Measurements from ENCODE around the gene SLC44A3.
A peak's percentile ranks its signal among the peaks of the same experiment; 100 is the strongest.

Gene SLC44A3

DNA sequence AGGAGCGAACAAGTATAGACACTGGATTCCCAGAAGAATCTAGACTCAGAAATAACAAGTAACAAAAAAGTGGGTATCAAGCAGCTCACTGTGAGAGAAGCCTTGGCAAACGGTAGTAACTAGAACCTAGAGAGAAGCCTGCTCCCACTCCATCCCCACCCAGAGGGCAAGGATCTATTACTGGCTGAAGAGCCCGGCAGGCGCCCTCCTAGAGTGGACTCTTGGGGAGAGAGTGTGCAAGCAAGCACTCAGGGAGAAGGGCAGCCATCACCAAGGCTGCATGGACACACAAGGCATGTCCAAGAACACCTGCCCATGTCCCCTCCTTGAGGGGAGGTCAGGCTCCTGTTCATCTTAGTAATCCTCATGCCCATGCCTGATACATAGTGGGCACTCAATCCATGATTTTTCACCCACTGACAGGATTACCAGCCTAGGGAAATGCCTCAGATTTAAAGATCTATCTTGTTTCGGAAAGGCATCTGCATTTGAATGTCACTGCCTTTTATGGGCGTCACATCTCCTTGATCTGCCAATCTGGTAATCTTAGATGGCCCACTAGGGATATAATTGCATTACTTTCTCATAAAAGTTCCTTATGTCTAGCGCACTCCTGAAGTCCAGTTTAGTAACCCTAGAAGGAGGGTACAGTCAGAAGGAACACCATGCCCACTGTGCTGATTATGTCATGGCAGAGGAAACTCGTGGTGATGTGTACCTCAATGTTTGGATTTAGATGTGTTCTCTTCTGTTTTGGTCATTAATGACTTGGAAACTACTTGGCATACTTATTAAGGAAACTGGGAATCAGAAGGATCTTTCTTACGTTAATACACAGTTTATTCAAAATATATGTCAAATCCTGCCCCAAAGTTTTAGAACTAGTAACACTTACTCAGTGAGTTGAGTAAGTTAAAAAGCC, 92.4 kb downstream of the SLC44A3 start:
- no peak for DNase-seq

- no peak for DNase-seq
Measured at GRCh38 chr1:94917251-94917650, 97.1 kb downstream of the SLC44A3 start.

DNA sequence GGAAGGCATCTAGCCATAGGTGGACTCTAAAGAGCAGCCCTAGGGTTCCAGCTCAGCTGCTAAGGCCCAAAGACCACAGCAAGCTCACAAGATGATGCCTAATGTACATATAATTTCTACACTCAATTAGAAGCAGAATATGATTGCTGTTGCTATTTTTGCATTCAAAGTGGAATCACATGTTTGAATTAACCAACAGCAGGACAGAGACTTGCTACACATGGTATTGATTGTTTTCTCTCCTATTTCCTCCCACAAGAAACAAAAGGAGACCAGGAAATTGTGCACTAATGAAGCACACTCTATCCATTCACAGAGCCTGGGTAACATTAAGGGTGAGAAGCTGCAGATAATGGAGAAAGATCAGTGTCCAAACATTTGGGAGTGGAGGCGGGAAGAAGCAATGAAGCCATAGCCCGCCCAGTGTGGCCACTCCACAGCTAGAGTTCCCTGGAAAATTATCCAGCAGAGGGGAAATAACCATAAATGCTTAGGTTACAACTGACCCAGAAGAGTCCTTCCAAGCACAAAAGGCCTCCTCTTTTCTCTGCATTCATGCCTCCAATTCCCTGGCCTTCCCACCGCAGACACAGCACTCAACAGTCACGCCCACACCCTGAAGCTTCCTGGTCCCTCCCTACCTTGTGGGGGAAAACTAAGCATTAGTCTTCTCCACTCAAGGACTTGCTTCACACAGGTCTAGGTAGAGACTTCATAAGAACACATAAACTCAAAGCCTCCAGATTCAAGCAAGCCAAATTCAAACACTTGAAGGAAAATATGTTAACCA, 99.3 kb downstream of the SLC44A3 start:
- peak; percentile 48 for DNase-seq

- peak; percentile 5 for DNase-seq
Measured at GRCh38 chr1:94920061-94920460, 99.9 kb downstream of the SLC44A3 start.

DNA sequence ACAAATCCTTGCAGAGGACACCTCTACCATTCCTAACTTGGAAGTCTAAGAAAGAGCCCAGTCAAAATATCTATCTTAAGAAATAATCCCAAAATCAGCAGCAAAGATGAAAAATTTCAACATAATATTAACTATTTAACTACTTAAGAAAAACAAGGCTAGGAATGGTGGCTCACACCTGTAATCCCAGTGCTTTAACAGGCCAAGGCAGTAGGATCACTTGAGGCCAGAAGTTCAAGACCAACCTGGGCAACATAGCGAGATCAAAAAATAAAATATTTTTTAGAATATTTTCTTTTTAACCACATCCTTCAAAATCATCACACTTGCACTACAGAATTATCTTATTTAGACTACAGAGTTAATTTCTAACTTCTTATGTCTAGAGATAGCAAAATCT, 101.8 kb downstream of the SLC44A3 start:
- DNase-seq: no peak

- no peak for DNase-seq
Measured at GRCh38 chr1:94922761-94923331, 102.7 kb downstream of the SLC44A3 start.

DNA sequence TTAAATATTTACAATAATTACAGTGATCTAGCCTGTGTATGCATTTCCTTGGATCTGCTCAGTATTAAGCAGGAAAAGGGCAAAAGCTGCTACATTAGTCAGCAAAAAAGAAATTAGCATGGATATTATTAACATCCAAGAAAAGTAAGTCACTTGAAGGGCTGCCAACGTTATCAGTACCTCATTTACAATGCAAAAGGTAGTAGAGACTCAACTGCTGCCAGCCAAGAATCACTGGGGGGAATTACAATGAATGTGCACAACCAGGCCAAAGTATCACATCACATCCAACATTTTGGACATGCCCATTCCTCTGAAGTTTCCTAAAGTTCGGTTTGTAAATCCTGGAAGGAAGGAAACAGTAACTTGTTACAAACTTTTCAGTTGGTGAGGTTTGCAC, 104.8 kb downstream of the SLC44A3 start:
- no peak for DNase-seq

GRCh38 chr1:94925561-94926125, 105.5 kb downstream of the SLC44A3 start:
- DNase-seq: peak; percentile 78

GRCh38 chr1:94926126-94926914, 106.2 kb downstream of the SLC44A3 start:
- DNase-seq: peak; percentile 73

DNA sequence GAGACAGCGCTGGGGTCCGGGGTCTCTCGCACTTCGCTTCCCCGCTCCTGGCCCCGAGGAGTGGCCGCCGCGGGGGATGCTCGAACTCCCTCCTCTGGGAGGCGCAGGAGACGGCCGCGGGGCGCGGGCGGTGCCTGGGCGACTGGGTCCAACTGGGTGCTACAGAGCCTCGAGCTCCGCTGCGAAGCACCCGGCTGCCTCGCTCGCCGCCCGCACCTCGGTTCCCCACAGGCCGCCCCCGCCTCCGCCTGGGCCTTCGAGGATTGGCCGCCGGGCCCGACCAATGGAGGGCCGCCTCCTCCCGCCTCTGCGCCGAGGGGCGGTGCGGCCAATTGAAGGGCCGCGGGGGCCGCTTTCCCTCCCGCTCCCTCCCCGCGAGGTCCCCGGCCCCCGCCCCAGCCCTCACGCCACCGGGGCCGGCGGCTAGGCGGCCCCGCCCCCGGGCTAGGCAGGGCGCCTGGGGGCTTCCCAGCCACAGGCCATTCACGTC, 106.8 kb downstream of the SLC44A3 start, which contains the start of gene CNN3:
CNN3 (minus strand) TSS at position 196 of the 490 bp plus-strand sequence. CDS start 216 bp downstream, outside the sequence.
- peak; percentile 95 for DNase-seq

GRCh38 chr1:94927405-94928175, 107.4 kb downstream of the SLC44A3 start:
- peak; percentile 84 for DNase-seq

DNA sequence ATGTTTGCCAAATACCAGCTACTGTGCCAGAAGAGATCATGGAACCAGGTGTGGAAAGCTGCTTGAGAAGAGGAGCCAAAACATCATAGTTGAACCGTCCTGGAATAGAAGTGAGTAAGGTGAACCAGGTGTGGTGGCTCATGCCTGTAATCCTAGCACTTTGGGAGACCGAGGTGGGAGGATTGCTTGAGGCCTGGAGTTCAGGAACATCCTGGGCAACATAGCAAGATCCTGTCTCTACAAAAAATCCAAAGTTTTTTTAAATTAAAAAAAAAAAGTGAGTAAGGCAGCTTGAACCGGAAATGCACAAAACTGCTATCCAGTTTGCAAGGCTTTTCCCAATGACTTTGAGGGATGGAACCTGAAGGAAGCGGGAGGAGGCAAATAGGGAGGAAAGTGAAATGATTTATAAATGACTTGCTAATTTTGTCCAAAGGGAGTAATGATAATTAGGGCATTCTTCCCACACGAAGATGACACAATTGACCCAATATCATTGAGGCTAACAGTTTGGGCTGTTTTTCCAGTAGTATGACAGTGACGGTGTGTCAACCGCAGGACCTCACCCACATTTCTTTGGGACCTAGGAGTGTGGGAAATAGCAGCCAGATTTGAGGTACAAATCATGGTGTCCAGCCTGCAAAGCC, 108.3 kb downstream of the SLC44A3 start:
- DNase-seq: no peak

DNA sequence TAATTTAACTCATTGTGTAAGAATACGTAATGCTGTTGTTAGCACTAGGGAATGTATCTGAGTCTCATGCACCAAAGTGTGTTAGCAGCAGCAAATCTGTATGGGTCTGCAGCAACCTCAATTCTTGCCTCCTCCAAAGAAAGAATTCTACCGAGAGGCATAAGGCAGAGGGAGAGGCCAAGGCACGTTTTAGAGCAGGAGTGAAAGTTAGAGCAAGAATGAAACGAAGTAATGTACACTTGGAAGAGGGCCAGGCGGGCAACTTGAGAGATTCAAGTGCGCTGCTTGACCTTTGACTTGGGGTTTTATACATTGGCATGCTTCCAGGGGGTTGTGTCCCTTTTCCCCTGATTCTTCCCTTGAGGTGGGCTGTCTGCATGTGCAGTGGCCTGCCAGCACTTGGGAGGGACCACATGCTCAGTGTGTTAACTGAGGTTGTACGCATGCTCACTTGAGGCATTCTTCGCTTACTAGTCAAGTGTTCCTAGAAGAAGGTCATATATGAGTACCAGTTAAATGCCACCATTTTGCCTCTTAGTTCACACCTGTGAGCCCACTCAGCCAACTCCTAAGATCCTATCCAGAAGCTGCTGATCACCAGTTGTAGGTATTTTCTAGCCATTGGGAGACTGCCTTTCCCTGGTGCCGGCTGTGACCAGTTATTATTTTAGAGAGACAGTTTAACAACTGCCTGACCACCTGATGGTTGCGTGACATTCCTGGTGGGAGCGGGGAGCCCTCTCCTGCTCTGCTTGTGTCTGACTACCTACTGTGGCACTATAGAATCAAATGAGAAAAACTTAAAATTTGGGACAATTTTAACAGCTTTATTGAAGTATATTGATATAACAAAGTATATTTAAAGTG, 109.4 kb downstream of the SLC44A3 start:
- no peak for DNase-seq

GRCh38 chr1:94931254-94931841, 111.2 kb downstream of the SLC44A3 start:
- DNase-seq: no peak

DNA sequence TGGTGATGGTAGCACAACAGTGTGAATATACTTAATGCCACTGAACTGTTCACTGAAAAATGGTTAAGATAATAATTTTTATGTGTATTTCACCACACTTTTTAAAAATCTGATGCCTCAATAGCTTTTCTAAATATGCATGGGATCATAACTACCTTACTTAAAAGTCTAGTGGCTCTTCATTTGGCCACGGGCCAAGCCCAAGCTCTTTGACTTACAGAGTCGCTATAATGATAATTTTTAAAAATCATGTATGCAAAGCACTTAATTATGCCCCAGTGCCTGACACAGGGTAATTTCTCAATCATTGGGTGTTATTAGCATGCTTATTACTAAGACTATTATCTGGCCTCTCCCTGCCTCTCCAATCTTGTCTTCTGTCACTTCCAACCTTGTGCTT, 114.4 kb downstream of the SLC44A3 start:
- no peak for DNase-seq

GRCh38 chr1:94935034-94935433, 114.9 kb downstream of the SLC44A3 start:
- no peak for DNase-seq

DNA sequence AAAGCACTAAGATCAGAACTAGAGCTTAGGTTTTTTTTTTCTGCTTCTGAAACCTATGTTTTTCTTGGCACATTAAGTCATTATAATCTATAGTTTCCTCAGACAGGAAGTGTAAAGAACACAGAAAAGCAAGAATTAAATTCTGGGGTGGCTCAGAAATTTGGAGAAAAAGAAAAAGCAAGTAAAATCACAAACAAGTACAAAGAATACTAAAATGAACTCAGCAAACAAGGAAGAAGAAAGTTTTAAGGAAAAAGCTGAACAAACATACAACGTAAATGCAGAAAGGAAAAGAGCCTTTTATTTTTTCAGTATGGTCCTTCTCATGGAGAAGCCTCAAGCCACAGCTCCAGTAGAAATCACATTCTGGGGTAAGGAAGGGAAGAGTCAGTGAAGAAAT, 115.3 kb downstream of the SLC44A3 start:
- no peak for DNase-seq

DNA sequence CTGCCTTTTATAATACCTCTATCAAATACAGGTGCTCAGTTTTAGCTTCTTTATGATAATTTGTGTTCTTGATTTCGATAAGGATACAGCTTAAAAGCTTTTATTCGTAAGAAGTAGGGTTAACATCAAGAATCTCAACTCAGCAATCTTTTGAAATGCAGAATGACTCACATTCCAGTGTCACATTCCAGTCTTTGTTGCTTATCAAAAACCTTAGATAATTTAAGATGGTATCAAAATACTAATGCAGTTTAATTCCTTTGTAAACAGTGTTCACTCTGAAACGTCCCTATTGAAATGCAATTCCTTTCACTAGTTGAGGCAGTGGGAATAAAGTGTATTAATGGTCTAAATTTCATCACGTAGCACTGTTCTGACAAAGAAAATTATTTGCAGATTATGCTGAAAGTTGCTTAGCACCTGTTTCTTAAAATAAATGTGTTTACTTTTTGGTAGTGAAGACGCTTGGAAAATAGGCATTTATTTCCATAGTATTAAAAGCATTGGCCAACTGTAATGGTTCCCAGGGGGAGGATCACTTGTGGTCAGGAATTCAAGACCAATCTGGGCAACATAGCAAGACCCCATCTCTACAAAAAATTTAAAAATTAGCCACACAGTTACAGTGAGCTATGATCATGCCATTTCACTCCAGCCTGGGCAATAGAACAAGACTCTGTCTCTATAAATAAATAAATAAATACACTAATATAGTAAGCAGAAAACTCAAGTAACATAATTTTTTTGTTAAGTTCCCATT, 116.9 kb downstream of the SLC44A3 start:
- DNase-seq: no peak

- no peak for DNase-seq
Measured at GRCh38 chr1:94937820-94938219, 117.7 kb downstream of the SLC44A3 start.
